SK-N-SH (cell line): ENCODE results near the gene BCO2.

Source experiments
- CHD2 ChIP-seq: fragments of 150-350 bp; IDR thresholded peaks from 2 replicates; pipeline ENCODE4 v1.6.1; 2018; ENCODE audit warnings: low read length; ENCODE audit not compliant: partially characterized antibody
- CTCF ChIP-seq: fragments of 200-600 bp; sonication (generic); IDR thresholded peaks from 2 replicates; pipeline ENCODE4 v1.6.1; 2017; ENCODE audit warnings: antibody characterized with exemption, mild to moderate bottlenecking, moderate library complexity
- EZH2phosphoT487 ChIP-seq: fragments of 200-600 bp; sonication (generic); IDR thresholded peaks from 2 replicates; pipeline ENCODE4 v1.6.1; 2017; ENCODE audit warnings: low read depth, mixed run types, mild to moderate bottlenecking, antibody characterized with exemption, moderate library complexity, borderline replicate concordance
- MAX ChIP-seq: IDR thresholded peaks from 2 replicates; pipeline ENCODE4 v1.4.0; 2012; ENCODE audit warnings: low read depth
- MXI1 ChIP-seq: IDR thresholded peaks from 2 replicates; pipeline ENCODE4 v1.6.1; 2012; ENCODE audit warnings: mild to moderate bottlenecking, low read depth, low read length, improper control_type of control experiment
- POLR2AphosphoS5 ChIP-seq: IDR thresholded peaks from 2 replicates; pipeline ENCODE4 v1.6.1; 2012; ENCODE audit warnings: low read depth, low read length
- SIN3A ChIP-seq: IDR thresholded peaks from 2 replicates; pipeline ENCODE4 v1.6.1; 2012; ENCODE audit warnings: low read depth, mild to moderate bottlenecking, low read length, moderate library complexity, borderline replicate concordance
- TF ChIP-seq, protein P1 (sequence below): IDR thresholded peaks from 2 replicates; pipeline ENCODE4 v1.6.1; 2012; ENCODE audit warnings: mild to moderate bottlenecking, low read depth, low read length, moderate library complexity

GRCh38 chr11:112150517-112150916, 24.8 kb upstream of the BCO2 start:
- TF ChIP-seq CTCF (no peak), MXI1 (no peak), EZH2phosphoT487 (no peak), MAX (no peak), SIN3A (no peak), CHD2 (no peak), POLR2AphosphoS5 (no peak)
- TF ChIP-seq, protein P1, sequence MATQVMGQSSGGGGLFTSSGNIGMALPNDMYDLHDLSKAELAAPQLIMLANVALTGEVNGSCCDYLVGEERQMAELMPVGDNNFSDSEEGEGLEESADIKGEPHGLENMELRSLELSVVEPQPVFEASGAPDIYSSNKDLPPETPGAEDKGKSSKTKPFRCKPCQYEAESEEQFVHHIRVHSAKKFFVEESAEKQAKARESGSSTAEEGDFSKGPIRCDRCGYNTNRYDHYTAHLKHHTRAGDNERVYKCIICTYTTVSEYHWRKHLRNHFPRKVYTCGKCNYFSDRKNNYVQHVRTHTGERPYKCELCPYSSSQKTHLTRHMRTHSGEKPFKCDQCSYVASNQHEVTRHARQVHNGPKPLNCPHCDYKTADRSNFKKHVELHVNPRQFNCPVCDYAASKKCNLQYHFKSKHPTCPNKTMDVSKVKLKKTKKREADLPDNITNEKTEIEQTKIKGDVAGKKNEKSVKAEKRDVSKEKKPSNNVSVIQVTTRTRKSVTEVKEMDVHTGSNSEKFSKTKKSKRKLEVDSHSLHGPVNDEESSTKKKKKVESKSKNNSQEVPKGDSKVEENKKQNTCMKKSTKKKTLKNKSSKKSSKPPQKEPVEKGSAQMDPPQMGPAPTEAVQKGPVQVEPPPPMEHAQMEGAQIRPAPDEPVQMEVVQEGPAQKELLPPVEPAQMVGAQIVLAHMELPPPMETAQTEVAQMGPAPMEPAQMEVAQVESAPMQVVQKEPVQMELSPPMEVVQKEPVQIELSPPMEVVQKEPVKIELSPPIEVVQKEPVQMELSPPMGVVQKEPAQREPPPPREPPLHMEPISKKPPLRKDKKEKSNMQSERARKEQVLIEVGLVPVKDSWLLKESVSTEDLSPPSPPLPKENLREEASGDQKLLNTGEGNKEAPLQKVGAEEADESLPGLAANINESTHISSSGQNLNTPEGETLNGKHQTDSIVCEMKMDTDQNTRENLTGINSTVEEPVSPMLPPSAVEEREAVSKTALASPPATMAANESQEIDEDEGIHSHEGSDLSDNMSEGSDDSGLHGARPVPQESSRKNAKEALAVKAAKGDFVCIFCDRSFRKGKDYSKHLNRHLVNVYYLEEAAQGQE: no peak
